ENCODE results near the gene BBLN.

The BBLN gene

DNA sequence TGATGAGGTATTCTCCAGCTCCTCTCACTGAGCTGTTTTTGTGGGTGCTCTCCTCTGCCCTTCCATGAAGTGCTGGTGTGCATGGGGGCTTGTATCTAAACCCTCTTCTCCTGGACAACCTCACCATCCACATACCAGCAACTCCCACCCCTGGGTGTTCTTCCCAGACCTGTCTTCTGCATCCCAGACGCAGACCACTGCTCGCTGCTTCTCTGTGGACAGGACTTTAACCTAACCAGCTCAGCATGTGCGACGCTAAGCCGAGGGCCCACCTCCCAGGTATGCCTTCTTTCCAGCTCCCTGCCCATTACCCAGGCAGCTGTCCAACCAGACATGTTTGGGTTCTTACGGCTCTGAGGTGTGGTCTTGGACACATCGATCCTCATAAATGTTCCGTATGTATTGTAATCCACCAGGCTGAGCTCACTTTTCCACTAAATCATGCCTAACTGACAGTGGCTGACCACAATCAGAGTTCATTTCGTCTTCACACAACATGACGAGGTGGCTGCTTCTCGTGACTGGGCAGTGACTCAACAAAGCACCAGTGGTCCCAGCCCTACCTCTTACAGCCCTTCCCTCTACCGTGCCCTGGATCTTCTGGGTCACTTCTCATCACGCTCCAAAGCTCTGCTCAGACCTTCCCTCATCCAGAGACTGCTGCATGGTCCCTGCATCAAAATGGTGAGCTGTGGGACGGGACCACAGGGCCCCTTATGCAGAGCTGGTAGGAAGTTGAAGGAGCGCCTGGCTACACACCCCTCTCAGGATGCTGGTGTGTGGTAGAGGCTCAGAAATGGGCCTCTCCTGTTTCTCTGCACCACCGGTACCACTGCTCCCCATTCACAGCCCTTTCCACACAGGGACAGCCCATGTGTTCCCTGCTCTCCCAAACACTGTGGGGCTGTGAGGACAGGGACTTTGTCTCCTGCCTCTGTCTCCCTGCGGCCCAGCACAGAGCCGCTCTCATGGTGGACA is 23.0 kb upstream of the BBLN start:
- H3K27me3 ChIP-seq (ENCODE audit: insufficient read depth, poor library complexity, severe bottlenecking): no peaks in the 10 kb centered on the region
- H3K4me3 ChIP-seq (replicated peaks; ENCODE audit: insufficient read depth, low read length): no peak overlapping the region
- no peak overlapping the region for H3K27ac ChIP-seq (replicated peaks)

GRCh38 chr9:128138001-128138400 is 22.1 kb upstream of the BBLN start:
- H3K27me3 ChIP-seq (ENCODE audit: insufficient read depth, poor library complexity, severe bottlenecking): no peaks in the 10 kb centered on the region
- no peak for DNase-seq (ENCODE audit: low read depth in 1 of 2, low spot score in 1 of 2)
- no peak overlapping the region for H3K27ac ChIP-seq (replicated peaks)
- TF ChIP-seq GABPA (IDR thresholded peaks at IDR 0.05; ENCODE audit: low read depth) (no peak), SPI1 (IDR thresholded peaks at IDR 0.05; ENCODE audit: borderline replicate concordance, low read depth) (no peak), CTCF (IDR thresholded peaks at IDR 0.05; ENCODE audit: insufficient read depth, low read length) (no peak), POLR2AphosphoS5 (IDR thresholded peaks at IDR 0.05; ENCODE audit: low read depth) (no peak)
- TF ChIP-seq, protein P1, sequence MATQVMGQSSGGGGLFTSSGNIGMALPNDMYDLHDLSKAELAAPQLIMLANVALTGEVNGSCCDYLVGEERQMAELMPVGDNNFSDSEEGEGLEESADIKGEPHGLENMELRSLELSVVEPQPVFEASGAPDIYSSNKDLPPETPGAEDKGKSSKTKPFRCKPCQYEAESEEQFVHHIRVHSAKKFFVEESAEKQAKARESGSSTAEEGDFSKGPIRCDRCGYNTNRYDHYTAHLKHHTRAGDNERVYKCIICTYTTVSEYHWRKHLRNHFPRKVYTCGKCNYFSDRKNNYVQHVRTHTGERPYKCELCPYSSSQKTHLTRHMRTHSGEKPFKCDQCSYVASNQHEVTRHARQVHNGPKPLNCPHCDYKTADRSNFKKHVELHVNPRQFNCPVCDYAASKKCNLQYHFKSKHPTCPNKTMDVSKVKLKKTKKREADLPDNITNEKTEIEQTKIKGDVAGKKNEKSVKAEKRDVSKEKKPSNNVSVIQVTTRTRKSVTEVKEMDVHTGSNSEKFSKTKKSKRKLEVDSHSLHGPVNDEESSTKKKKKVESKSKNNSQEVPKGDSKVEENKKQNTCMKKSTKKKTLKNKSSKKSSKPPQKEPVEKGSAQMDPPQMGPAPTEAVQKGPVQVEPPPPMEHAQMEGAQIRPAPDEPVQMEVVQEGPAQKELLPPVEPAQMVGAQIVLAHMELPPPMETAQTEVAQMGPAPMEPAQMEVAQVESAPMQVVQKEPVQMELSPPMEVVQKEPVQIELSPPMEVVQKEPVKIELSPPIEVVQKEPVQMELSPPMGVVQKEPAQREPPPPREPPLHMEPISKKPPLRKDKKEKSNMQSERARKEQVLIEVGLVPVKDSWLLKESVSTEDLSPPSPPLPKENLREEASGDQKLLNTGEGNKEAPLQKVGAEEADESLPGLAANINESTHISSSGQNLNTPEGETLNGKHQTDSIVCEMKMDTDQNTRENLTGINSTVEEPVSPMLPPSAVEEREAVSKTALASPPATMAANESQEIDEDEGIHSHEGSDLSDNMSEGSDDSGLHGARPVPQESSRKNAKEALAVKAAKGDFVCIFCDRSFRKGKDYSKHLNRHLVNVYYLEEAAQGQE (IDR thresholded peaks at IDR 0.05; ENCODE audit: insufficient replicate concordance, low read depth): no peak
- H3K4me3 ChIP-seq (replicated peaks; ENCODE audit: insufficient read depth, low read length): no peak overlapping the region

More for the DNA sequence above, 23.0 kb upstream of the BBLN start:
- TF ChIP-seq CTCF (IDR thresholded peaks at IDR 0.05; ENCODE audit: insufficient read depth, low read length) (no peak), SPI1 (IDR thresholded peaks at IDR 0.05; ENCODE audit: borderline replicate concordance, low read depth) (no peak), POLR2AphosphoS5 (IDR thresholded peaks at IDR 0.05; ENCODE audit: low read depth) (no peak), GABPA (IDR thresholded peaks at IDR 0.05; ENCODE audit: low read depth) (no peak)
- TF ChIP-seq, protein P1 (IDR thresholded peaks at IDR 0.05; ENCODE audit: insufficient replicate concordance, low read depth): no peak
- no peak for DNase-seq (ENCODE audit: low read depth in 1 of 2, low spot score in 1 of 2)

GRCh38 chr9:128139621-128140020 is 20.4 kb upstream of the BBLN start:
- no peak overlapping the region for H3K27ac ChIP-seq (replicated peaks)
- TF ChIP-seq, protein P1 (IDR thresholded peaks at IDR 0.05; ENCODE audit: insufficient replicate concordance, low read depth): no peak
- TF ChIP-seq GABPA (IDR thresholded peaks at IDR 0.05; ENCODE audit: low read depth) (no peak), SPI1 (IDR thresholded peaks at IDR 0.05; ENCODE audit: borderline replicate concordance, low read depth) (no peak), POLR2AphosphoS5 (IDR thresholded peaks at IDR 0.05; ENCODE audit: low read depth) (no peak), CTCF (IDR thresholded peaks at IDR 0.05; ENCODE audit: insufficient read depth, low read length) (no peak)

More at GRCh38 chr9:128139621-128140020, 20.4 kb upstream of the BBLN start:
- Histone ChIP-seq H3K27me3 (ENCODE audit: insufficient read depth, poor library complexity, severe bottlenecking) (no peaks in the 10 kb centered on the region), H3K4me3 (replicated peaks; ENCODE audit: insufficient read depth, low read length) (no peak overlapping the region)
- no peak for DNase-seq (ENCODE audit: low read depth in 1 of 2, low spot score in 1 of 2)
